ENCODE data around the gene NTN1. TPM values are rescaled to one million over a fixed set of nuclear protein-coding genes. Genes with fewer than 3 reads are reported as not detected.
A peak's percentile ranks its signal among the peaks of the same experiment; 100 is the strongest.

Gene NTN1
- total RNA-seq, 4 donors from 2014 or later = 5.9 to 11.6 (median 8.5) TPM

DNA sequence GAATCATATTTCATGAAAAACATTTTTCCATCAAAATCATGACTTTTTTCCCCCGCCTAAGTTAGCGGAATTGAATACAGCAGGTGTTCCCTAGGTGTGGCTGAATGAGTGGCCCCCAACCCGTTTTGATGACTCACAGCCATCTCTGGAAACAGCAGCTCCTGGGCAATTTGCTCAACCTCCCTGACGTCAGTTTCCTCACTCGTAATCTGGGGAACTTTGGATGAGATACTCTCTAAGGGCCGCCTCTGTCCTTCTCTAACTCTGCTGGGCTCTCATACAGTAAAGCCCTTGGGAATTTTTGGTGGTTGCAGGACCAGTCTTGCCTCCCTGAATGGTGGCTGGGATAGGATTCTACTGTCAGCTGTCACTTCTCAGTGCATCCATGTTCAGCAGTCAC is 11.6 kb upstream of the NTN1 start:
- intact Hi-C loops (cut with DNase I; ENCODE audit: low total_unique reads) = no loop called here
- no peak for TF ChIP-seq POLR2A (IDR thresholded peaks at IDR 0.05)
- TF ChIP-seq, protein P1, sequence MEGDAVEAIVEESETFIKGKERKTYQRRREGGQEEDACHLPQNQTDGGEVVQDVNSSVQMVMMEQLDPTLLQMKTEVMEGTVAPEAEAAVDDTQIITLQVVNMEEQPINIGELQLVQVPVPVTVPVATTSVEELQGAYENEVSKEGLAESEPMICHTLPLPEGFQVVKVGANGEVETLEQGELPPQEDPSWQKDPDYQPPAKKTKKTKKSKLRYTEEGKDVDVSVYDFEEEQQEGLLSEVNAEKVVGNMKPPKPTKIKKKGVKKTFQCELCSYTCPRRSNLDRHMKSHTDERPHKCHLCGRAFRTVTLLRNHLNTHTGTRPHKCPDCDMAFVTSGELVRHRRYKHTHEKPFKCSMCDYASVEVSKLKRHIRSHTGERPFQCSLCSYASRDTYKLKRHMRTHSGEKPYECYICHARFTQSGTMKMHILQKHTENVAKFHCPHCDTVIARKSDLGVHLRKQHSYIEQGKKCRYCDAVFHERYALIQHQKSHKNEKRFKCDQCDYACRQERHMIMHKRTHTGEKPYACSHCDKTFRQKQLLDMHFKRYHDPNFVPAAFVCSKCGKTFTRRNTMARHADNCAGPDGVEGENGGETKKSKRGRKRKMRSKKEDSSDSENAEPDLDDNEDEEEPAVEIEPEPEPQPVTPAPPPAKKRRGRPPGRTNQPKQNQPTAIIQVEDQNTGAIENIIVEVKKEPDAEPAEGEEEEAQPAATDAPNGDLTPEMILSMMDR (IDR thresholded peaks at IDR 0.05) = no peak
- no peak overlapping the region for H3K4me3 ChIP-seq (ENCODE audit: low read depth, poor library complexity, severe bottlenecking)
- WGBS, 2 donors = 48 to 54% methylated on average over 6 of the region's 6 CpGs
- DNase-seq (ENCODE audit: low spot score in 2 of 2) = no peak

GRCh38 chr17:9011001-9011400 is 10.3 kb upstream of the NTN1 start:
- WGBS, 2 donors = 91 to 93% methylated on average over 7 of the region's 7 CpGs
- TF ChIP-seq, protein P1 (IDR thresholded peaks at IDR 0.05) = no peak
- no peak for TF ChIP-seq POLR2A (IDR thresholded peaks at IDR 0.05)
- no peak overlapping the region for H3K4me3 ChIP-seq (ENCODE audit: low read depth, poor library complexity, severe bottlenecking)
- no peak for DNase-seq (ENCODE audit: low spot score in 2 of 2)
- intact Hi-C loops (cut with DNase I; ENCODE audit: low total_unique reads) = no loop called here

DNA sequence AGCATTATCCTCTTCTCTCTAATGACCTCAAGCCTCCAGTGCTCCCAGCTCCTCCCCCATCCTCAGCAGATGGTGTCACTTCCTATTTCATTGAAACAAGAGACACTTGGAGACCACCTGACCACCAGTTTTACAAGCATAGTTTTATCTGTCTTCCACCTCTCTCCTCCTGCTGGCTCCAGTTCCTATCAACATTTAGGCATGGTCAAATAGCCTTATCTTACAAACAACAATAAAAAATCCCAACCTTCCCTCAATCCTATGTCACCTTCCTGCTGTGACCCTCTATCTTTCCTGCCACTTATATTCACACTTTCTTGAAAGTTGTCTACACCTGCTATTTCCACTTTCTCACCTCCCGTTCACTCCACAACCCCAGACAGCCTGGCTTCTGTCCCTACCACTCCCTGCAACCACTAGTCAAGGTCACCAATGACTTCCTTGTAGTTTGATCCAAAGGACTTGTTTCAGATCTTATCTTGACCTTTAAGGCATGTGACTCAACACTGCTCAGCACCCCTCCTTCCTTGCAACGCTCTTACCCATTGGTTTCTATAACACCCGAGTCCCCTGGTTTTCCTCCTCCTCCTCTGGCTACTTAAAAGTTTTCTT is 4.3 kb upstream of the NTN1 start:
- intact Hi-C loops (cut with DNase I; ENCODE audit: low total_unique reads) = no loop called here
- 42 to 47% methylated on average over 3 of the region's 3 CpGs for WGBS, 2 donors
- no peak overlapping the region for H3K4me3 ChIP-seq (ENCODE audit: low read depth, poor library complexity, severe bottlenecking)
- TF ChIP-seq, protein P1 (IDR thresholded peaks at IDR 0.05) = no peak
- TF ChIP-seq POLR2A (IDR thresholded peaks at IDR 0.05) = no peak
- no peak for DNase-seq (ENCODE audit: low spot score in 2 of 2)

GRCh38 chr17:9018726-9019125 is 2.6 kb upstream of the NTN1 start:
- 62% methylated on average over 4 of the region's 4 CpGs for WGBS, 2 donors
- no peak overlapping the region for H3K4me3 ChIP-seq (ENCODE audit: low read depth, poor library complexity, severe bottlenecking)
- peak in 1 of 2 donors; percentile 63 for DNase-seq (ENCODE audit: low spot score in 2 of 2)
- intact Hi-C loops (cut with DNase I; ENCODE audit: low total_unique reads) = no loop called here
- TF ChIP-seq, protein P1 (IDR thresholded peaks at IDR 0.05) = no peak
- TF ChIP-seq POLR2A (IDR thresholded peaks at IDR 0.05) = no peak

GRCh38 chr17:9020096-9020823 is 1.1 kb upstream of the NTN1 start:
- TF ChIP-seq, protein P1 (IDR thresholded peaks at IDR 0.05) = no peak
- no peak for TF ChIP-seq POLR2A (IDR thresholded peaks at IDR 0.05)
- H3K4me3 ChIP-seq (ENCODE audit: low read depth, poor library complexity, severe bottlenecking) = no peak overlapping the region
- peak in 1 of 2 donors; percentile 77 for DNase-seq (ENCODE audit: low spot score in 2 of 2)
- intact Hi-C loops (cut with DNase I; ENCODE audit: low total_unique reads) = no loop called here
- 55 to 59% methylated on average over 20 of the region's 20 CpGs for WGBS, 2 donors
